Suprapubic skin (tissue), 4 donors: ENCODE data around the gene GRIN3B. TPM values are rescaled to one million over a fixed set of nuclear protein-coding genes. Genes with fewer than 3 reads are reported as not detected.

Experiments used
- DNase-seq, 2 donors: peaks; one replicate each; pipeline ENCODE4 v3.0.0-alpha.2; 2019; ENCODE audit warnings: low spot score in 2 of 2
- H3K27ac ChIP-seq: fragments of 200-600 bp; sonication (generic); one replicate; pipeline ENCODE4 v1.5.1; 2019
- H3K27me3 ChIP-seq: fragments of 200-600 bp; sonication (generic); one replicate; pipeline ENCODE4 v1.5.1; 2019
- H3K36me3 ChIP-seq: fragments of 200-600 bp; sonication (generic); one replicate; pipeline ENCODE4 v1.5.1; 2019
- H3K4me1 ChIP-seq: fragments of 200-600 bp; sonication (generic); one replicate; pipeline ENCODE4 v1.5.1; 2019
- H3K4me3 ChIP-seq: fragments of 200-600 bp; sonication (generic); one replicate; pipeline ENCODE4 v1.5.1; 2019; ENCODE audit warnings: mild to moderate bottlenecking
- H3K9me3 ChIP-seq: fragments of 200-600 bp; sonication (generic); one replicate; pipeline ENCODE4 v1.5.1; 2019
- CTCF ChIP-seq, 2 donors: fragments of 200-600 bp in 1 of 2; fragments of 450-650 bp in 1 of 2; sonication (generic) in 1 of 2; IDR thresholded peaks; one replicate each; pipeline ENCODE4 v1.5.1; 2016 to 2019; ENCODE audit warnings: antibody characterized with exemption in 2 of 2, mild to moderate bottlenecking in 1 of 2, moderate library complexity in 1 of 2
- EP300 ChIP-seq: sonication (generic); formaldehyde crosslinking; IDR thresholded peaks from one replicate; pipeline ENCODE4 v1.6.1; 2017; ENCODE audit warnings: antibody characterized with exemption
- POLR2A ChIP-seq, 2 donors: fragments of 450-650 bp; IDR thresholded peaks; one replicate each; pipeline ENCODE4 v1.6.1; 2017; ENCODE audit warnings: antibody characterized with exemption in 2 of 2, mild to moderate bottlenecking in 2 of 2, moderate library complexity in 2 of 2
- POLR2AphosphoS5 ChIP-seq, 3 donors: sonication (generic); formaldehyde crosslinking; IDR thresholded peaks; one replicate each; pipeline ENCODE4 v1.6.1; 2017; ENCODE audit warnings: antibody characterized with exemption in 3 of 3
- WGBS: methylation state at CpG from one replicate; pipeline ENCODE4 v1.1.5; 2018; 5-methylcytosine and 5-hydroxymethylcytosine counted together
- total RNA-seq, 4 donors: library from RNA; depleted of rRNA; stranded (reverse); fragments of >200 nt; gene quantifications; one replicate each; pipeline ENCODE4 v1.1.0, GENCODE V29; 2016

Gene GRIN3B
- total RNA-seq, 4 donors from 2014 or later = 0.13 to 1.1 TPM; not detected in 2

GRCh38 chr19:1040476-1041271, 40.5 kb downstream of the GRIN3B start:
- TF ChIP-seq POLR2AphosphoS5 (IDR thresholded peaks at IDR 0.05) (peak in 1 of 3 donors; percentile 37), EP300 (no peak), POLR2A (IDR thresholded peaks at IDR 0.05) (no peak)
- Histone ChIP-seq H3K36me3 (peaks cover 19% of the 10 kb centered on the region), H3K9me3 (no peaks in the 10 kb centered on the region), H3K27me3 (no peaks in the 10 kb centered on the region), H3K4me1 (peaks cover 60% of the 10 kb centered on the region), H3K4me3 (peak overlapping the region; percentile 54), H3K27ac (peak overlapping the region; percentile 69)
- 2% methylated on average over 22 of the region's 27 CpGs for WGBS
- peak; percentile 91 to 95 for DNase-seq

- no peaks in the 10 kb centered on the region for H3K9me3 ChIP-seq
- 8% methylated on average over 11 of the region's 26 CpGs for WGBS
Observed at GRCh38 chr19:1041272-1041834, 41.1 kb downstream of the GRIN3B start.

GRCh38 chr19:1041835-1042685, 41.8 kb downstream of the GRIN3B start:
- WGBS = no CpG with 5 or more reads among the region's 43 CpGs
- Histone ChIP-seq H3K4me3 (peak overlapping the region; percentile 54), H3K9me3 (no peaks in the 10 kb centered on the region), H3K36me3 (peaks cover 14% of the 10 kb centered on the region), H3K27me3 (no peaks in the 10 kb centered on the region), H3K27ac (peak overlapping the region; percentile 69), H3K4me1 (peaks cover 60% of the 10 kb centered on the region)
- no peak for TF ChIP-seq POLR2AphosphoS5 (IDR thresholded peaks at IDR 0.05)
- no peak for TF ChIP-seq POLR2A (IDR thresholded peaks at IDR 0.05)
- no peak for TF ChIP-seq CTCF (IDR thresholded peaks at IDR 0.05)
- TF ChIP-seq EP300 = no peak
- peak in 1 of 2 donors; percentile 87 for DNase-seq

More at GRCh38 chr19:1041272-1041834, 41.1 kb downstream of the GRIN3B start:
- H3K27ac ChIP-seq = peak overlapping the region; percentile 69
- peaks cover 13% of the 10 kb centered on the region for H3K36me3 ChIP-seq
- peak overlapping the region; percentile 54 for H3K4me3 ChIP-seq
- peaks cover 60% of the 10 kb centered on the region for H3K4me1 ChIP-seq
- no peaks in the 10 kb centered on the region for H3K27me3 ChIP-seq
- no peak for DNase-seq
- TF ChIP-seq POLR2A (IDR thresholded peaks at IDR 0.05) (no peak), EP300 (no peak), POLR2AphosphoS5 (IDR thresholded peaks at IDR 0.05) (no peak), CTCF (IDR thresholded peaks at IDR 0.05) (no peak)

GRCh38 chr19:1042689-1043511, 42.7 kb downstream of the GRIN3B start:
- Histone ChIP-seq H3K9me3 (no peaks in the 10 kb centered on the region), H3K4me1 (peaks cover 53% of the 10 kb centered on the region), H3K27me3 (no peaks in the 10 kb centered on the region), H3K4me3 (peak overlapping the region; percentile 54), H3K36me3 (peaks cover 10% of the 10 kb centered on the region), H3K27ac (peak overlapping the region; percentile 69)
- WGBS = 60% methylated on average over 4 of the region's 23 CpGs
- DNase-seq = peak in 1 of 2 donors; percentile 81
- TF ChIP-seq POLR2A (IDR thresholded peaks at IDR 0.05) = no peak
- no peak for TF ChIP-seq POLR2AphosphoS5 (IDR thresholded peaks at IDR 0.05)
- TF ChIP-seq EP300 = no peak
- no peak for TF ChIP-seq CTCF (IDR thresholded peaks at IDR 0.05)

- DNase-seq = no peak
- Histone ChIP-seq H3K4me1 (peaks cover 33% of the 10 kb centered on the region), H3K27ac (no peak overlapping the region), H3K9me3 (no peaks in the 10 kb centered on the region), H3K4me3 (no peak overlapping the region), H3K36me3 (peaks cover 10% of the 10 kb centered on the region), H3K27me3 (no peaks in the 10 kb centered on the region)
- 80% methylated on average over 8 of the region's 10 CpGs for WGBS
- TF ChIP-seq POLR2A (IDR thresholded peaks at IDR 0.05) = no peak
- no peak for TF ChIP-seq POLR2AphosphoS5 (IDR thresholded peaks at IDR 0.05)
- no peak for TF ChIP-seq EP300
- no peak for TF ChIP-seq CTCF (IDR thresholded peaks at IDR 0.05)
Observed at GRCh38 chr19:1045247-1045603, 45.0 kb downstream of the GRIN3B start.
